Stimulated activated CD4-positive, alpha-beta T cell treated with anti-CD3 and anti-CD28 coated beads, Interleukin-12 subunit alpha, Interleukin-12 subunit beta, amount 100 ng/mL, for 48 hours (primary cell): ENCODE data around the gene ULK1.

Experiments used
- DNase-seq, 3 donors: peaks; one replicate each; pipeline ENCODE4 v3.0.0-alpha.2; 2020; ENCODE audit warnings: low read depth in 2 of 3, low spot score in 1 of 3

ULK1 gene

DNA sequence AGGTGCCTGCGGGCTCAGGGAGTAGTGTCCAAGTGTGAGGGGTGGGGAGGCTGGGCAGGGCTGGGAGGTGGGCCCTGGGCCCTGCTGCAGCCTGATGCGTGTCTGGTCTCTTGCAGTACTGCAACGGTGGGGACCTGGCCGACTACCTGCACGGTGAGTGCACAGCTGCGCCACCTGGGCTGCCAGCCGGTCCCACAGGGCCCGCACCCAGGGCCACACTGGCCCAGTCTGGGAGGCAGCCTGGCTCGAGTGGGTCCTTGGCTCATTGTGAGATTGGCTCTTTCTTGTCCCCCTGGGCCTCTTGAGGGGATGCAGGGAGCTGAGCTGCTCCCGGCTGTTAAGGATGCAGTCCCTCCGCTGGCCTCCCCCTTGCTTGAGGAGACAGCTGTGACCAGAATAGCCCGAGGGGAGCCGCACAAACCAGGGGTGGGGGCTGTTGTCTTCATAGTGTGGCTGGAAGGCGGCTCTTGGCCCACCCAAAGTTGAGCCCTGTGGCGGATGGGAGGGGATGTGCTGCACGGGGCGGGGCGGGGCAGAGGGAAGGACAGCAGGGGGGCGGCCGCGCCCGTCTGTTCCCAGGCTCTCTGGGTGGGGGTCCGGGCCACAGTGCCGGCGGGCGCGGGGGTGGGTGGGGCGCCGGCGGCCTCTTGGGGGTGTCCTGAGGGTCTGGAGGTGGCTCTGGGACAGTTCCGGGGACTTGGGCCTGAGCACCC, 13.1 kb downstream of the ULK1 start:
- no peak for DNase-seq

DNA sequence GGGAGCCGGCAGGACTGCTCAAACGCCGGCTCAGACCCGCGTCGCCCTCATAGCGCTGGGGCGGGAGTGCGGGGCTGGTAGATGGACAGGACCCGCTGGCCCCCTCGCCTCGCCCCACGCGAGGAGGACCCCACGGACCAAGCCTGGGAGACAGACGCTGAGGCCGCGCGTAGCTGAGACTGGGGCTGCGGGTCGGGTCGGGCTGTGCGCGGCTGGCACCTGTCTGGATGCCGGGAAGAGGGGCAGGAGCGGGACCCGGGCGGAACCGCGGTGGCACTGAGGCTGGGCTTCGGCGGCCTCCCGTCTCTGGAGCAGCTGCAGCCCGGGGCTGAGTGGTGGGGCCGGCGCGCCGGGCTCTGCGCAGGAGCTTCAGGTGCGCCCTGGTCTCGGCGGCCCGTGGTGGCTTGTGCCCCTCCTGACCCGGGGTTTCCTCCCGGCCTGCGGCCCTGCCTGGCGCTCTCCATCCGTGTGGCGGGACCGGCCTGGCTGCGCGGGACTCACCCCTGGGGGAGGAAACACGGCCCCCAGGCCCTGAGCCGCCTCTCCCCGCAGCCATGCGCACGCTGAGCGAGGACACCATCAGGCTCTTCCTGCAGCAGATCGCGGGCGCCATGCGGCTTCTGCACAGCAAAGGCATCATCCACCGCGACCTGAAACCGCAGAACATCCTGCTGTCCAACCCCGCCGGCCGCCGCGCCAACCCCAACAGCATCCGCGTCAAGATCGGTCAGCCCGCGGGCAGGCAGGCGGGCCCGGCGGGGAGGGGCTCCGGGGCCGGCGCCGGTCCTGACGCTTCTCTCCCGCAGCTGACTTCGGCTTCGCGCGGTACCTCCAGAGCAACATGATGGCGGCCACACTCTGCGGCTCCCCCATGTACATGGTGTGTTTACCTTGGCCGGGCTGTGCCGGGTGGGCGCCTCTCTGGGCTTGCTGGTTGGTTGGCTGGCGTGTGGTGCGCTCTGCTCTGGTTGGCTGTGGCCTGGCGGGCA, 14.0 kb downstream of the ULK1 start:
- no peak for DNase-seq

DNA sequence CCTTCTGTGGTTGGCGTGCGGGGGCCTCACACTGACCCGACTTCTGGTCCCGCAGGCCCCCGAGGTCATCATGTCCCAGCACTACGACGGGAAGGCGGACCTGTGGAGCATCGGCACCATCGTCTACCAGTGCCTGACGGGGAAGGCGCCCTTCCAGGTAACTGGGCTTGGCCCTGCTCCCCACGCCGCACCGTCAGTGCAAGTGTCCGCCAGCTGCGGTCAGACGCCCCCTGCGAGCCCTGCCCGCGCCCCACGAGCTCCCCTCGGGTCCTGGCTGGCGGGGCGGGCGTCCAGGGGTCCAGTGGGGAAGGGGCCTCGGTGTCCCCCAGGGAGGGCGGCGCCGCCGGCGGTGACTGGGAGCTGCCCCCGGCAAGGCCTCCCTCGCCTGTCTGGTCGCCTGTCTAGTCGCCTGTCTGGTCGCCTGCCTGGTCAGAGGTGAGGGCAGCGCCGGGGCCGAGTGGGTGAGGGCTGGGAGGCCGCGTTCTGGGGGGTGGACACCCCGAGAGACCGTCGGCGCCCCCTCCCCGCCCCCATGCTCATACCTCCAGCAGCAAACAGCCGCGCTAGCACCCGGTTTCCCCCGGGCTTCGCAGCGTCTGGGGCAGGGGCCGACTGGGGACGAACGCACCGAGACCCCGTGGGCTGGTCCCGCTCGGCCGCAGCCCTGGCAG, 14.8 kb downstream of the ULK1 start:
- no peak for DNase-seq

- DNase-seq = no peak
These were observed 15.4 kb downstream of the ULK1 start for GRCh38 chr12:131909752-131910219.

DNA sequence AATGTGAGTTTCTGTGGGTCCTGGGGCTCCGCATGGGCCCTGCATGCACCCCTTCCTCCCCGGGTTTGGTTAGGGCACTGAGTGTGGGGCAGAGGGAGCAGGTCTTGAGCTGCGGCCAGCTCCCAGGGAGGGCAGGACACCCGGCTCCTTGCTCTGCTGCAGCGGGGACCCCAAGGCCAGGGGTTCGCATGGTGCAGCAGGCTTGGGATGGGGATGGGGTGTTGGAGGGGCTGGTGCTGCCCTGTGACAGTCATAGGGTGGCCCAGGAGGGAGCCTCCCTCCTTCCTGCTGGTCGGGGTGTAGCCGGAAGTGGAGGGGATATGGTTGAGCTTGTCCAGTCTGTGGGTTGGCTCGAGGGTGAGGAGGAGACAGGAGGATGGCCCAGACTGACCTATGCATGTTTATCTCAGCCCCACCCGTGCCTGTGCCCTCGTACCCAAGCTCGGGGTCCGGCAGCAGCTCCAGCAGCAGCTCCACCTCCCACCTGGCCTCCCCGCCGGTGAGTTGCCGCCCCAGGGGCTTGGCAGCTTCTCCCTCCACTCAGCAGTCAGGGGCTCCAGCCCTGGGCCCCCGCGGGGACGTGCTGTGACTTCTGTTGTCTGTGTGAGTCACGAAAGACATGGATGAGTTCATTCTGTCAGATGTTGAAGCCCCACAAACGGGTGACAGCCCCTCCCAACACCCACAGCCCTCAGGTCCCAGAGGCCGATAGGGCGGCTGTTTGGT, 16.0 kb downstream of the ULK1 start:
- DNase-seq = no peak

DNA sequence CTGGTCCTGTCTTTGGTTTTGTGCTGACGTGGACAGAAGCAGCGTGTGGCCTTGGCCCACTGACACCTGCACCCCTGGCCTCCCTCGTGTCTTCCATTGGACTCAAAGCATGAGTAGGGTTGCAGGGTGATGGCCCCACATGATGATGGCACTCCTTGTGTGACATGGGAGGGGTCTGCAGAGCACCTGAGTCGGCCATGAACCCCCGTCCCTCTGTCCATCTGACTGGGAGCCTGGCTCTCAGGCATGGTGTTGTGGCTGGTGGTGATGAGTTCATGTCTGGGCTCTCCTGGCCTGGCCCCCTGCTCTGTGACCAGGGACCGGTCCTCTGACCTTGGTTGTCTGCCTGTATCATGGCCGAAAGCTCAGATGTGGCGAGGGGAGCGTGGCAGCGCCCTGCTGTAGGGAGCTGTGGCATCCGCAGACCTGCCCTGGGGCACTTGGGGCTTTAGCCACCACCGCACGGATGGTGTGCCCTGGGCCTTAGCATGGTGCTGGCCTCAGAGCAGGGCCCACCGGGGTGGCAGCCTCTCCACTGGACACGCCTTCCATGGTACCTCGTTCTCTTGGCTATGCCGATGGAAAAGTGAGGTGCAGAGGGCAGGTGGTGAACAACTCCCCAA, 16.7 kb downstream of the ULK1 start:
- no peak for DNase-seq

- DNase-seq = no peak
These were observed 17.5 kb downstream of the ULK1 start for GRCh38 chr12:131911851-131912477.

- no peak for DNase-seq
These were observed 18.3 kb downstream of the ULK1 start for GRCh38 chr12:131912518-131913274.

DNA sequence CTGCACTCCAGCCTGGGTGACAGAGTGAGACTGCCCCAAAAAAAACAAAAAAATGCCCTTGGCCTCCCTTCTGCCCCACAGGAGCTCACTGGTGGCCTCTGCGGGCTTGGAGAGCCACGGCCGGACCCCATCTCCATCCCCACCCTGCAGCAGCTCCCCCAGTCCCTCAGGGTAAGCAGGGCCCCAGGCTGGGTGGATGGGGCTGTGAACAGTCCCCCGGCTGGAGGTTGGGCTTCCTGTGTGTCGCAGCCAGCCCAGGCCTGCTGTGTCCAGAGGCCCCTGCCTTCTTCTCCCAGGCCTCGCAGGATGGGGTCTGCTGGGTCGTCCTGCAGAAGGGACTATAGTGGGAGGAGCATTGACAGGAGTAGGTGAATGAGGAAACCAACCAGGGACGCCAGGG, 19.2 kb downstream of the ULK1 start:
- no peak for DNase-seq

DNA sequence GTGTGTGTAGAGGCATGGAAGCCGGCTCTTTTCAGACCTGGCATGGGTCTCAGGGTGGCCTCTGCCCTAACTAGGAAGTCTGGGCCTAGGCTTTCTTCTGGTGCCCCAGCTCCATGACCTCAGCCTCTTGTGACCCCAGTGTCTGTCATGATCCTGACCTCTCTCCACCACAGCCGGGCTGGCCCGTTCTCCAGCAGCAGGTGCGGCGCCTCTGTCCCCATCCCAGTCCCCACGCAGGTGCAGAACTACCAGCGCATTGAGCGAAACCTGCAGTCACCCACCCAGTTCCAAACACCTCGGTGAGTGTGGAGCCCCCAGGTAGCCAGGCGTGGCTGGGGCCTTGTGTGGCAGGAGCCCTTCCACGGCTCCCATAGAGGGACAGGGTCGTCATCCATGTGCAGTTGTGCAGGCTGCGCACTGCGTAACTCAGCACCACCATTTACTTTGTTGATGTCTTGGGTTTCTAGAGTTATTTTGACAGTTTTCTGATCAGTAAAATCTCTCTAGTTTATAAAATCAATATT, 19.8 kb downstream of the ULK1 start:
- DNase-seq = no peak

DNA sequence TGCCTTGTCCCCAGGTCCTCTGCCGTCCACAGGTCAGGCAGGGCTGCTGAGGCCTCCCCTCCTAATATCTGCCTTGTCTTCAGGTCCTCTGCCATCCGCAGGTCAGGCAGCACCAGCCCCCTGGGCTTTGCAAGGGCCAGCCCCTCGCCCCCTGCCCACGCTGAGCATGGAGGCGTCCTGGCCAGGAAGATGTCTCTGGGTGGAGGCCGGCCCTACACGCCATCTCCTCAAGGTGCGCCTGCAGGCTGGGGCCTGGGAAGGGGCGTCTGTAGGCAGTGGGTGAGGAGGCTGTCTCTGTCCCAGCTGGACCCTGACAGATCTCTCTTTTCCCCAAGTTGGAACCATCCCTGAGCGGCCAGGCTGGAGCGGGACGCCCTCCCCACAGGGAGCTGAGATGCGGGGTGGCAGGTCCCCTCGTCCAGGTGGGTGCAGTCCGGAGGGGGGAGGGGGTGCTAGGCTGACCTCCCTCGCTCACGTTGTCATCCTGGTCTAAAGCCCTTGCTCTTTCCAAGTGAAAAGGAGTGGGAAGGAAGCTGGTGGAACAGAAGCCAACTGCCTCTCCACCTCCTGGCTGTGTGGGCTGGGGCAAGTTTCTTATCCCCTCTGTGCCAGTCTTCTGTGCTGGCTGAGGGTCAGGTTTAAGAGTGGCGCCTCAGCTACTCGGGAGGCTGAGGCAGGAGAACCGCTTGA, 20.7 kb downstream of the ULK1 start:
- DNase-seq = no peak

- DNase-seq = no peak
These were observed 21.4 kb downstream of the ULK1 start for GRCh38 chr12:131915823-131916222.

DNA sequence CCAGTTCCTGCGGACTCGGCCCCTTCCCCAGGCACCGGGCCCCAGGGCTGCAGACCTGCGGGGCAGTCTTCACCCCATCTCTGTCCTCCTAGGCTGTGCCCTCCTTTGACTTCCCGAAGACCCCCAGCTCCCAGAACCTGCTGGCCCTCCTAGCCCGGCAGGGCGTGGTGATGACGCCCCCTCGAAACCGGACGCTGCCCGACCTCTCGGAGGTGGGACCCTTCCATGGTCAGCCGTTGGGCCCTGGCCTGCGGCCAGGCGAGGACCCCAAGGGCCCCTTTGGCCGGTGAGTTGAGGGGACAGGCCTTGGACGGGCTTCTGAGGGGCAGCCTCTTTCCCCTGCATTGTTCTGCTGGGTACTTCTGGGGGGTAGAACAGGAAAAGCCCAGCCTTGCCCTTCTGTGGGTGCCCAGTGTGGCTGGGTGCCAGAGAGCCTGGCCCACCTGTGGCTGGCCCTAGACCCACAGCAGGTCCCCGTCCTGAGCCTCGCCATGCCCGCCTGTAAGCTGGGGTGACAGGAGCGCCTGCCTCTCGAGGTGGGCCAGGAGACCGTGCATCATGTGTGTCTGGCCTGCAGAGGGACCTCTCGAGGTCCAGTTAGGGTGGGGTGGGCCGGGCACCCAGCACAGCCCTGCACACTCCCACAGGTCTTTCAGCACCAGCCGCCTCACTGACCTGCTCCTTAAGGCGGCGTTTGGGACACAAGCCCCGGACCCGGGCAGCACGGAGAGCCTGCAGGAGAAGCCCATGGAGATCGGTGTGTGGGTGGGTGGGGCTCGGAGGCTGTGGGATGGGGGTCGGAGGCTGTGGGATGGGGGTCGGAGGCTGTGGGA, 22.1 kb downstream of the ULK1 start:
- no peak for DNase-seq

GRCh38 chr12:131917139-131917710, 22.8 kb downstream of the ULK1 start:
- no peak for DNase-seq

- DNase-seq = no peak
These were observed 23.4 kb downstream of the ULK1 start for GRCh38 chr12:131917711-131918306.

DNA sequence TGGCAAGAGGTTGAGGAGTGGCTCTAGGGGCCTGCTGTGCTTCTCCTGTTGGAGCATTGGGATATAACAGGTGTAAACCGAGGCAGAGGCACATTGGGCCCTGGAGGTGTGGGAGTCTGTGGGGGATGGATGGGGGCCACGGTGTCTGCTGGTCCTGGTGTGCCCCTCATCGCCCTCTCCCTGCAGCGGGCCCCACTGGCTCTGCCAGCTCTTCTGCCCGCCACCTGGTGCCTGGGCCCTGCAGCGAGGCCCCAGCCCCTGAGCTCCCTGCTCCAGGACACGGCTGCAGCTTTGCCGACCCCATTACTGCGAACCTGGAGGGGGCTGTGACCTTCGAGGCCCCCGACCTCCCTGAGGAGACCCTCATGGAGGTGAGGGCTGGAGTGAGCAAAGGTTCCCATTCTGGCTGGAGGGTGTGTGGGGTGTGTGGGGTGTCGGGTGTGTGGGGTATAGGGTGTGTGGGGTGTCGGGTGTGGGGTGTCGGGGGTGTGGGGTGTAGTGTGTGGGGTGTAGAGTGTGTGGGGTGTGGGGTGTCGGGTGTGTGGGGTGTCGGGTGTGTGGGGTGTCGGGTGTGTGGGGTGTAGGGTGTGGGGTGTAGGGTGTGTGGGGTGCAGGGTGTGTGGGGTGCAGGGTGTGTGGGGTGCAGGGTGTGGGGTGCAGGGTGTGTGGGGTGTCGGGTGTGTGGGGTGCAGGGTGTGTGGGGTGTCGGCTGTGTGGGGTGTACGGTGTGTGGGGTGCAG, 24.1 kb downstream of the ULK1 start:
- DNase-seq = no peak
